Naive thymus-derived CD8-positive, alpha-beta T cell (primary cell): ENCODE results near the gene GMPR. TPM values are rescaled to one million over a fixed set of nuclear protein-coding genes. Genes with fewer than 3 reads are reported as not detected.

Source experiments
- ATAC-seq, 2 donors: fragments of 150-1000 bp; cut with Tn5 transposase in 1 of 2; sonication (Bioruptor Pico), chemical (Tn5 transposase) in 1 of 2; 1 replicate in 1 of 2; 2 replicates in 1 of 2; pipeline ENCODE4 v1.10.0; 2021; ENCODE audit warnings: mild to moderate bottlenecking in 2 of 2, moderate library complexity in 2 of 2
- POLR2A ChIA-PET: fragments of 350-600 bp; sonication (Branson Sonifier 250); formaldehyde crosslinking; loops from one replicate; lab custom pipeline; 2021; ENCODE audit warnings: antibody characterized with exemption; lab: Charles Lee
- DNase-seq, 10 donors: peaks; one replicate each; pipeline versions ENCODE4 v3.0.0 to v3.0.0-alpha.2; 2020 to 2022
- H3K27ac Mint-ChIP-seq, 10 donors: one replicate each; pipeline ENCODE4 v1.8.0; 2020 to 2022; ENCODE audit warnings: mild to moderate bottlenecking in 10 of 10, mixed read lengths in 10 of 10, moderate library complexity in 4 of 10, inconsistent platforms in 1 of 10
- H3K27me3 Mint-ChIP-seq, 5 donors: one replicate each; pipeline ENCODE4 v1.8.0; 2021 to 2022; ENCODE audit warnings: mixed read lengths in 5 of 5
- H3K36me3 Mint-ChIP-seq, 3 donors: one replicate each; pipeline ENCODE4 v1.8.0; 2020 to 2022; ENCODE audit warnings: mixed read lengths in 3 of 3, mild to moderate bottlenecking in 2 of 3, inconsistent platforms in 1 of 3
- H3K4me1 Mint-ChIP-seq, 4 donors: one replicate each; pipeline ENCODE4 v1.8.0; 2021 to 2022; ENCODE audit warnings: mixed read lengths in 4 of 4
- H3K4me3 Mint-ChIP-seq, 10 donors: one replicate each; pipeline ENCODE4 v1.8.0; 2020 to 2022; ENCODE audit warnings: mild to moderate bottlenecking in 10 of 10, mixed read lengths in 10 of 10, moderate library complexity in 6 of 10, inconsistent platforms in 1 of 10
- H3K9me3 Mint-ChIP-seq, 9 donors: one replicate each; pipeline ENCODE4 v1.8.0; 2020 to 2022; ENCODE audit warnings: mixed read lengths in 9 of 9, mild to moderate bottlenecking in 3 of 9, inconsistent platforms in 1 of 9, moderate library complexity in 1 of 9
- polyA plus RNA-seq, 3 donors: library from polyadenylated mRNA; unstranded; fragments of 300-500 nt; fragmentation: Illumina TruSeq; gene quantifications; one replicate each; pipeline ENCODE4 v1.2.3, GENCODE V29; 2021
- total RNA-seq, 8 experiments: library from RNA in 2 of 8; stranded (reverse) in 2 of 8; gene quantifications; one replicate each; pipeline ENCODE4 v1.2.3 and lab custom pipeline; 2021 to 2026

GMPR gene
- total RNA-seq: 1 to 10 TPM in 1 of 2 experiments, under 1 TPM in 1; 0.91 to 2.6 TPM
- 1 to 10 TPM in 1 of 3 donors, under 1 TPM in 2; 0.71 to 1.6 (median 0.97) TPM for polyA plus RNA-seq
- total RNA-seq (lab: John Stamatoyannopoulos, UW): 0.50 to 1.8 (median 1.1) reads per million in 6 experiments

DNA sequence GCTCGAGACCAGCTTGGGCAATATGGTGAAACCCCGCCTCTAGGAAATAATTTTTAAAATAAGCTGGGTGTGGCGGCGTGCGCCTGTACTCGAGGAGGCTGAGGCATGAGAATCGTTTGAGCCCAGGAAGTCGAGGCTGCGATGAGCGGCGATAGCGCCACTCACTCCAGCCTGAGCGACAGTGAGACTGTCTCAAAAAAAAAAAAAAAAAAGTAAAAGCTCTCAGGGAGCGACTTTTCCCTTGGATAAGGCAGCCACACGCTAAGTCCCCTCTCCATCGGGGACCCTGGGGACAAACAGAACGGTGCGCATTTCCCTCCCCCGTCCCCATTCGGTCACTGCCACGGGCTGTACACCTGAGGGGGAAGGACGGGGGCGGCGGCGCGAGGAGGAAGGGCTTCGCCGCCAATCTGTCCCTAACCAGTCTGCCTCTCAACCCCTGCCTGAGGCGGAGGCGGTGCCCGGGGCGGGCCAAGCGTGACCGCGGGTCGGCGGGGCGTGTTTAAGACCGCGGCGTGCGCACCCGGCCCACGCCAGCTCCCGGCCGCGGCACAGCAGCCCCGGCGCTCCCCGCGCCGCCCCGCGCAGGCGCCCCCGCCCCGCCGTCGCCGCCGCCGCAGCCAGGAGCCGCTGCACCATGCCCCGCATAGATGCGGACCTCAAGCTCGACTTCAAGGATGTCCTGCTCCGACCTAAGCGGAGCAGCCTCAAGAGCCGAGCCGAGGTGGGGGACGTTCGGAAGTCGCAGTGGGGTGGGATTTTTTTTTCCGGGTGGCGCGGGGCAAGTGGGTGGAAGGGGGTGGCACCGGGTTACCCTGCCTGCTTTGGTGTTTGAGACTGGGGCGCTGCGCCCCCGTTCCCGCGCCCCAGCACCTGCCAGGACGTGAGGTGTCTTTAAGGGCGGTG is at the start of gene GMPR:
GMPR (plus strand) TSS at position 531 of the 906 bp plus-strand sequence; CDS start at position 638, 107 bp downstream.
- Mint-ChIP-seq H3K4me3 (peak within 1 kb of the TSS; percentile 83 to 98 (median 92)), H3K27ac (peak within 1 kb of the TSS; percentile 31 to 92 (median 81)), H3K9me3 (no peaks in the 10 kb centered on the region), H3K27me3 (peaks cover 0 to 16% (median 4%) of the 10 kb centered on the region in 5 donors), H3K36me3 (no peaks in the 10 kb centered on the region), H3K4me1 (peaks cover 9 to 34% (median 24%) of the 10 kb centered on the region in 4 donors)
- peak; percentile 52 to 84 (median 72) for DNase-seq
- POLR2A ChIA-PET: interaction anchor here (0.6 to 0.7 kb wide), 4 partner anchors 9 to 1397 kb away, joined by 3 to 5 read pairs (median 4); no protein-coding TSS in a partner anchor
- peak; percentile 96 to 97 for ATAC-seq

GRCh38 chr6:16190214-16190613 is 48.2 kb upstream of the GMPR start:
- ATAC-seq (no peak), DNase-seq (no peak)
- peaks cover 2 to 38% (median 11%) of the 10 kb centered on the region in 5 donors for H3K27me3 Mint-ChIP-seq
- H3K36me3 Mint-ChIP-seq: no peaks in the 10 kb centered on the region
- H3K9me3 Mint-ChIP-seq: no peaks in the 10 kb centered on the region
- POLR2A ChIA-PET: no interaction called here
- no peak overlapping the region for H3K27ac Mint-ChIP-seq
- no peak overlapping the region for H3K4me3 Mint-ChIP-seq
- no peaks in the 10 kb centered on the region for H3K4me1 Mint-ChIP-seq

DNA sequence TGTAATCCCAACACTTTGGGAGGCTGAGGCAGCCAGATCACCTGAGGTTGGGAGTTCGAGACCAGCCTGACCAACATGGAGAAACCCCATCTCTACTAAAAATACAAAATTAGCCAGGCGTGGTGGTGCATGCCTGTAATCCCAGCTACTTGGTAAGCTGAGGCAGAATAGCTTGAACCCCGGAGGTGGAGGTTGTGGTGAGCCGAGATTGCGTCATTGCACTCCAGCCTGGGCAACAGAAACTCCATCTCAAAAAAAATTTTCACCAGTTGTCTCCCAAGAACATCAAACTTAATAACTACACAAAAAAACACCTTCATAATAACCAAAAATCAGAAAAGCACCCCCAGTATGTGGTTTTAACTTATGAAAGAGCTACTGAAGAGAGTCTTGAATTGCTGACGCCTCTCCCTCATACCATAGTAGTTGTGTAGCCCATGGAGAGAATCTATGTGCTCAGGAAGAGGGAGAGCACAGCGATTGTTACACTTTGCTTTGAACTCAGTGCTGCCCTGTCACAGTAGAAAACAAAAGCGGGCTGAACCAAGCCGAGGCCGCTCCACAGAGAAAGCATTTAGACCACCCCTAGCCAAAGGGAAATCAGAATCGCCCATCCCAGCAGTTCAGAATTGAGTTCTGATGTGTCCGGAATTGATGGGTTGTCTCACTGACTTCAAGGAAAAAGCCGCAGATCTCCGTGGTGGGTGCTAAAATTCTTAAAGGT is 42.0 kb upstream of the GMPR start:
- Mint-ChIP-seq H3K27me3 (peaks cover 2 to 42% (median 11%) of the 10 kb centered on the region in 5 donors), H3K4me1 (no peaks in the 10 kb centered on the region), H3K9me3 (no peaks in the 10 kb centered on the region), H3K27ac (no peak overlapping the region), H3K36me3 (peaks cover 0 to 4% (median 0%) of the 10 kb centered on the region in 3 donors), H3K4me3 (no peak overlapping the region)
- POLR2A ChIA-PET: no interaction called here
- DNase-seq (no peak), ATAC-seq (no peak)

DNA sequence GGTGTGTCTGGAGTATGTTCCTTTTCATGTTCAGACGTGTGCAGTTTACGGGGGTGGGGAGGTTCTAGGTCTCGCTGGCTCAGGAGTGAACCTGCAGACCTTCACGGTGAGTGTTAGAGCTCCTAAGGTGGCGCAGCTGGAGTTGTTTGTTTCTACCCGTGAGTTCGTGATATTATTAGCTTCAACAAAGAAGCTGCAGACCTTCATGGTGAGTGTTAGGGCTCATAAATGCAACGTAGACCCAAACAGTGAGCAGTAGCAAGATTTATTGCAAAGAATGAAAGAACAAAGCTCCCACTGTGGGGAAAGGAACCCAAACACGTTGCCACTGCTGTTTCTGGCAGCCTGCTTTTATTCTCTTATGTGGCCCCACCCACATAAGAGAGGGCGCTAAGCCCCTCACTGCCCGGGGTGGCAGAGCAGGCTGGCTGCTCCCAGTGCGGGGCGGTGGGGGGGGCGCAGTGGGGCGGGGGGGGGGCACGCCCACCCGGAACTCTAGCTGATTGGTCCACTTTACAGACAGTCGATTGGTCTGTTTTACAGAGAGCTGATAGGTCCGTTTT is 41.3 kb upstream of the GMPR start:
- Mint-ChIP-seq H3K9me3 (no peaks in the 10 kb centered on the region), H3K4me3 (no peak overlapping the region), H3K27me3 (peaks cover 2 to 42% (median 11%) of the 10 kb centered on the region in 5 donors), H3K27ac (no peak overlapping the region), H3K4me1 (no peaks in the 10 kb centered on the region), H3K36me3 (peaks cover 0 to 4% (median 0%) of the 10 kb centered on the region in 3 donors)
- POLR2A ChIA-PET: no interaction called here
- DNase-seq (no peak), ATAC-seq (no peak)

DNA sequence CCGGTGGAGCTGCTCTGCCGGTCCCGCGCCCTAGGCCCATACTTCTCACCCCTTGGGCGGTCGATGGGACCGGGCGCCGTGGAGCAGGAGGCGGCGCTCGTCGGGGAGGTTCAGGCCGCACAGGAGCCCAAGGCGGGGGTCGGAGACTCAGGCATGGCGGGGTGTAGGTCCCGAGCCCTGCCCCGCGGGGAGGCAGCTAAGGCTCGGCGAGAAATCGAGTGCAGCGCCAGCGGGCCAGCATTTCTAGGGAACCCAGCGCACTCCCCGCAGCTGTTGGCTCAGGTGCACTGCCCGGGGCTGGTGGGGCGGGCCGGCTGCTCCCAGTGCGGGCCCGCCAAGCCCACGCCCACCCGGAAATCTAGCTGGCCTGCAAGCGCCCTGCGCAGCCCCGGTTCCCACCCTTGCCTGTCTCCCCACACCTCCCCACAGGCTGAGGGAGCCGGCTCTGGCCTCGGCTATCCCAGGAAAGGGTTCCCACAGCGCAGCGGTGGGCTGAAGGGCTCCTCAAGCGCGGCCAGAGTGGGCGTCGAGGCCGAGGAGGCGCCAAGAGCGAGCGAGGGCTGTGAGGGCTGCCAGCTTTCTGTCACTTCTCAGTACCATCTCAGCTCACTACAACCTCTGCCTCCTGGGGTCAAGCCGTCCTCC is 40.2 kb upstream of the GMPR start:
- peaks cover 0 to 35% (median 9%) of the 10 kb centered on the region in 5 donors for H3K27me3 Mint-ChIP-seq
- peaks cover 0 to 4% (median 0%) of the 10 kb centered on the region in 3 donors for H3K36me3 Mint-ChIP-seq
- DNase-seq (no peak), ATAC-seq (no peak)
- no peaks in the 10 kb centered on the region for H3K4me1 Mint-ChIP-seq
- no peaks in the 10 kb centered on the region for H3K9me3 Mint-ChIP-seq
- POLR2A ChIA-PET: no interaction called here
- H3K27ac Mint-ChIP-seq: no peak overlapping the region
- H3K4me3 Mint-ChIP-seq: no peak overlapping the region

DNA sequence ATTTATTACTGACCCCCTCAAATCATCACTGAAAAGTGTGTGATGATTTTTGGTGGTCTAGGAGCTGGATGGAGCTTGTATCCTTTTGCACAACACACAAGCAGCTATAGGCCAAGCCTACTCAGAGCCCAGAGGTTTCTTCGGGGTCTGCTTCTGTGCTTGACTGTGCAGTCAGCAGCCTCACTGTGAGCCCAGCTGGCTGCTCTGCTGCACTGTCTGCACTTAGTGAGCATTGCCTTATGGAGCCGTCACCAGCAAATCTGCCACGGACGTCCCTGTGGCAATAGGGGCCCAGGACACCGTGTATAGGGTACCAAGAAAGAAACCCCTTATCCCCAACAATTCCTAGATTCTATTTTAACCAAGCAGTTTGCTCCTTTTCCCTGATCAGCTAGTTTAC is 38.6 kb upstream of the GMPR start:
- POLR2A ChIA-PET: no interaction called here
- Mint-ChIP-seq H3K36me3 (peaks cover 0 to 4% (median 0%) of the 10 kb centered on the region in 3 donors), H3K27me3 (peaks cover 0 to 19% (median 6%) of the 10 kb centered on the region in 5 donors), H3K4me1 (no peaks in the 10 kb centered on the region), H3K4me3 (no peak overlapping the region), H3K9me3 (no peaks in the 10 kb centered on the region), H3K27ac (no peak overlapping the region)
- ATAC-seq (no peak), DNase-seq (no peak)

- ATAC-seq (no peak), DNase-seq (no peak)
- H3K4me3 Mint-ChIP-seq: no peak overlapping the region
- H3K27ac Mint-ChIP-seq: no peak overlapping the region
- H3K4me1 Mint-ChIP-seq: peaks cover 0 to 4% (median 0%) of the 10 kb centered on the region in 4 donors
- peaks cover 0 to 4% (median 0%) of the 10 kb centered on the region in 3 donors for H3K36me3 Mint-ChIP-seq
- H3K9me3 Mint-ChIP-seq: no peaks in the 10 kb centered on the region
- H3K27me3 Mint-ChIP-seq: peaks cover 0 to 13% (median 4%) of the 10 kb centered on the region in 5 donors
- POLR2A ChIA-PET: no interaction called here
These were observed 38.0 kb upstream of the GMPR start for GRCh38 chr6:16200321-16200883.

GRCh38 chr6:16201706-16202105 is 36.7 kb upstream of the GMPR start:
- ATAC-seq: no peak
- no peaks in the 10 kb centered on the region for H3K9me3 Mint-ChIP-seq

GRCh38 chr6:16204653-16205376 is 33.6 kb upstream of the GMPR start:
- Mint-ChIP-seq H3K9me3 (no peaks in the 10 kb centered on the region), H3K27ac (peak overlapping the region in 1 of 10 donors; percentile 51), H3K27me3 (peaks cover 9 to 18% (median 11%) of the 10 kb centered on the region in 5 donors), H3K36me3 (no peaks in the 10 kb centered on the region), H3K4me3 (no peak overlapping the region), H3K4me1 (peaks cover 3 to 13% (median 4%) of the 10 kb centered on the region in 4 donors)
- no peak for ATAC-seq
- POLR2A ChIA-PET: interaction anchor here (0.7 to 1.0 kb wide), 2 partner anchors 76 to 548 kb away, joined by 5 to 6 read pairs; partner anchors contain the start of gene MYLIP
- DNase-seq: no peak

More at GRCh38 chr6:16201706-16202105, 36.7 kb upstream of the GMPR start:
- POLR2A ChIA-PET: no interaction called here
- H3K4me3 Mint-ChIP-seq: no peak overlapping the region
- H3K4me1 Mint-ChIP-seq: peaks cover 3 to 13% (median 4%) of the 10 kb centered on the region in 4 donors
- peaks cover 0 to under 1% (median 0%) of the 10 kb centered on the region in 3 donors for H3K36me3 Mint-ChIP-seq
- H3K27me3 Mint-ChIP-seq: peaks cover 0 to 8% (median 2%) of the 10 kb centered on the region in 5 donors
- DNase-seq: no peak
- no peak overlapping the region for H3K27ac Mint-ChIP-seq

- Mint-ChIP-seq H3K4me1 (peaks cover 3 to 13% (median 4%) of the 10 kb centered on the region in 4 donors), H3K27me3 (peaks cover 10 to 19% (median 10%) of the 10 kb centered on the region in 5 donors), H3K4me3 (no peak overlapping the region), H3K9me3 (no peaks in the 10 kb centered on the region), H3K36me3 (no peaks in the 10 kb centered on the region), H3K27ac (peak overlapping the region in 3 of 10 donors; percentile 10 to 51 (median 19))
- peak in 1 of 2 donors; percentile 37 for ATAC-seq
- no peak for DNase-seq
- POLR2A ChIA-PET: interaction anchor here (1.0 to 1.2 kb wide), 2 partner anchors 23 to 77 kb away, joined by 3 to 5 read pairs; partner anchors contain the start of gene MYLIP
These were observed 32.8 kb upstream of the GMPR start for GRCh38 chr6:16205377-16206144.
